PC-3 (cell line): ENCODE measurements around the gene CAPN7. TPM values are rescaled to one million over a fixed set of nuclear protein-coding genes. Genes with fewer than 3 reads are reported as not detected.

ENCODE experiments used
- ATAC-seq: fragments of 200-7000 bp; cut with Tn5 transposase; 2 replicates; pipeline ENCODE4 v1.9.1; 2020; ENCODE audit warnings: mild to moderate bottlenecking, moderate library complexity
- BruUV-seq: library from RNA; stranded (reverse); fragments of 400-500 nt; replicated peaks from 2 replicates; lab custom pipeline; 2021; lab: Mats Ljungman, UMichigan
- CTCF ChIA-PET: fragments of 300-600 bp; sonication (Branson Sonifier 250); formaldehyde crosslinking; loops from one replicate; lab custom pipeline; 2022; ENCODE audit warnings: antibody characterized with exemption; lab: Charles Lee
- POLR2A ChIA-PET: fragments of 300-600 bp; sonication (Branson Sonifier 250); formaldehyde crosslinking; loops from one replicate; lab custom pipeline; 2022; ENCODE audit warnings: antibody characterized with exemption; ENCODE audit not compliant: unreplicated experiment; lab: Charles Lee
- DNase-seq: peaks from one replicate; pipeline ENCODE4 v3.0.0-alpha.2; 2015
- H2AFZ ChIP-seq: fragments of 300-600 bp; sonication (generic); 2 replicates; pipeline ENCODE4 v1.6.0; 2016; ENCODE audit warnings: antibody characterized with exemption, low read length
- H3F3A ChIP-seq: fragments of 300-600 bp; sonication (generic); one replicate; pipeline ENCODE4 v1.6.0; 2017; ENCODE audit warnings: antibody characterized with exemption, low read length, control low read depth, mild to moderate bottlenecking; ENCODE audit not compliant: unreplicated experiment
- H3K27ac ChIP-seq: fragments of 300-600 bp; sonication (generic); 2 replicates; pipeline ENCODE4 v1.5.1; 2016; ENCODE audit warnings: mild to moderate bottlenecking, low read length
- H3K27me3 ChIP-seq: fragments of 300-600 bp; sonication (generic); 2 replicates; pipeline ENCODE4 v1.6.1; 2016; ENCODE audit warnings: low read length, mixed read lengths
- H3K36me3 ChIP-seq: fragments of 300-600 bp; sonication (generic); 2 replicates; pipeline ENCODE4 v1.6.1; 2016; ENCODE audit warnings: low read depth, mixed run types, low read length, mixed read lengths
- H3K4me1 ChIP-seq: fragments of 300-600 bp; sonication (generic); 2 replicates; pipeline ENCODE4 v1.5.1; 2016; ENCODE audit warnings: low read length; ENCODE audit not compliant: insufficient read depth
- H3K4me2 ChIP-seq: fragments of 300-600 bp; sonication (generic); 2 replicates; pipeline ENCODE4 v1.6.0; 2016; ENCODE audit warnings: low read length
- H3K4me3 ChIP-seq: fragments of 300-600 bp; sonication (generic); 2 replicates; pipeline ENCODE4 v1.5.1; 2016; ENCODE audit warnings: mild to moderate bottlenecking, low read length, mixed read lengths
- H3K79me2 ChIP-seq: fragments of 300-600 bp; sonication (generic); 2 replicates; pipeline ENCODE4 v1.6.1; 2017; ENCODE audit warnings: low read length, mixed read lengths
- H3K9ac ChIP-seq: fragments of 300-600 bp; sonication (generic); 2 replicates; pipeline ENCODE4 v1.6.0; 2016; ENCODE audit warnings: mild to moderate bottlenecking, low read length
- H3K9me2 ChIP-seq: fragments of 300-600 bp; sonication (generic); replicated peaks from 2 replicates; pipeline ENCODE4 v1.6.1; 2016; ENCODE audit warnings: mixed run types, low read length, mixed read lengths
- H3K9me3 ChIP-seq: fragments of 300-600 bp; sonication (generic); 2 replicates; pipeline ENCODE4 v1.6.1; 2016; ENCODE audit warnings: low read length, mixed read lengths
- H4K20me1 ChIP-seq: fragments of 300-600 bp; sonication (generic); 2 replicates; pipeline ENCODE4 v1.6.1; 2016; ENCODE audit warnings: low read length, mixed read lengths
- CTCF ChIP-seq: fragments of 300-600 bp; sonication (generic); conservative IDR thresholded peaks from 2 replicates; pipeline ENCODE4 v1.5.1; 2017; ENCODE audit warnings: antibody characterized with exemption, low read depth, mild to moderate bottlenecking, low read length
- EZH2 ChIP-seq: fragments of 300-600 bp; sonication (generic); IDR thresholded peaks from one replicate; pipeline ENCODE4 v1.6.1; 2017; ENCODE audit warnings: antibody characterized with exemption, mild to moderate bottlenecking, low read length; ENCODE audit not compliant: unreplicated experiment
- EZH2phosphoT487 ChIP-seq: fragments of 300-600 bp; sonication (generic); IDR thresholded peaks from 2 replicates; pipeline ENCODE4 v1.6.1; 2018; ENCODE audit warnings: mild to moderate bottlenecking, antibody characterized with exemption, low read length, borderline replicate concordance
- intact Hi-C: fragments of 100-400 bp; cut with micrococcal nuclease; formaldehyde crosslinking; loops from 2 replicates; pipeline ENCODE4 v1.9.0; 2023
- total RNA-seq: library from RNA; depleted of rRNA; stranded (reverse); fragments of >200 nt; gene quantifications from 2 replicates; pipeline ENCODE4 v1.2.3, GENCODE V29; 2014

CAPN7 gene
- total RNA-seq, 1 experiment from 2014 or later, result 32.7 TPM

- H3K4me3 ChIP-seq, result no peak overlapping the region
- H4K20me1 ChIP-seq, result no peaks in the 10 kb centered on the region
- H3K36me3 ChIP-seq, result no peaks in the 10 kb centered on the region
- H2AFZ ChIP-seq, result no peak overlapping the region
- BruUV-seq, result no TSS peak
- ChIA-PET CTCF (no interaction called here), POLR2A (no interaction called here)
- H3K27ac ChIP-seq, result no peak overlapping the region
- no peaks in the 10 kb centered on the region for H3K4me1 ChIP-seq
- H3K9me2 ChIP-seq, result no peaks in the 10 kb centered on the region
- intact Hi-C loops, result no loop called here
- TF ChIP-seq EZH2phosphoT487, result no peak
- no peak for TF ChIP-seq CTCF
- TF ChIP-seq EZH2, result no peak
- H3F3A ChIP-seq, result no peaks in the 10 kb centered on the region
- H3K9me3 ChIP-seq, result no peaks in the 10 kb centered on the region
- H3K27me3 ChIP-seq, result no peaks in the 10 kb centered on the region; the same call in 1 of the 2 replicates
- no peak overlapping the region for H3K9ac ChIP-seq
- ATAC-seq, result no peak
- H3K4me2 ChIP-seq, result no peak overlapping the region
- no peak for DNase-seq
- H3K79me2 ChIP-seq, result no peaks in the 10 kb centered on the region
These were observed 8.6 kb upstream of the CAPN7 start for GRCh38 chr3:15197340-15198029.

GRCh38 chr3:15198686-15199085 lies 7.4 kb upstream of the CAPN7 start:
- H3K27me3 ChIP-seq, result no peaks in the 10 kb centered on the region; the same call in 1 of the 2 replicates
- H3K9me2 ChIP-seq, result no peaks in the 10 kb centered on the region
- no peak for ATAC-seq
- intact Hi-C loops, result no loop called here
- DNase-seq, result no peak
- no peaks in the 10 kb centered on the region for H3K36me3 ChIP-seq
- TF ChIP-seq EZH2phosphoT487 (no peak), EZH2 (no peak), CTCF (no peak)
- H3K4me1 ChIP-seq, result no peaks in the 10 kb centered on the region
- H4K20me1 ChIP-seq, result no peaks in the 10 kb centered on the region
- ChIA-PET CTCF (no interaction called here), POLR2A (no interaction called here)
- H3K27ac ChIP-seq, result no peak overlapping the region
- no peak overlapping the region for H3K4me3 ChIP-seq
- H3K79me2 ChIP-seq, result no peaks in the 10 kb centered on the region
- H3F3A ChIP-seq, result no peaks in the 10 kb centered on the region
- no peak overlapping the region for H3K4me2 ChIP-seq
- H3K9ac ChIP-seq, result no peak overlapping the region
- H2AFZ ChIP-seq, result no peak overlapping the region
- H3K9me3 ChIP-seq, result no peaks in the 10 kb centered on the region
- BruUV-seq, result no TSS peak

- BruUV-seq, result no TSS peak
- H3K36me3 ChIP-seq, result no peaks in the 10 kb centered on the region
- ChIA-PET POLR2A (no interaction called here), CTCF (no interaction called here)
- no peaks in the 10 kb centered on the region for H3K9me3 ChIP-seq
- H3K27ac ChIP-seq, result no peak overlapping the region
- no peak overlapping the region for H3K4me3 ChIP-seq
- H2AFZ ChIP-seq, result no peak overlapping the region
- peaks cover 8% of the 10 kb centered on the region for H3K4me1 ChIP-seq
- H3K9me2 ChIP-seq, result no peaks in the 10 kb centered on the region
- no peaks in the 10 kb centered on the region for H4K20me1 ChIP-seq
- DNase-seq (no peak), ATAC-seq (no peak)
- no peaks in the 10 kb centered on the region for H3F3A ChIP-seq
- H3K79me2 ChIP-seq, result no peaks in the 10 kb centered on the region
- intact Hi-C loops, result no loop called here
- no peaks in the 10 kb centered on the region; the same call in 1 of the 2 replicates for H3K27me3 ChIP-seq
- no peak for TF ChIP-seq EZH2
- TF ChIP-seq CTCF, result no peak
- TF ChIP-seq EZH2phosphoT487, result no peak
- H3K4me2 ChIP-seq, result no peak overlapping the region
- H3K9ac ChIP-seq, result no peak overlapping the region
These were observed 6.4 kb upstream of the CAPN7 start for GRCh38 chr3:15199493-15200105.
